ENCODE results near the gene TIMD4.

TIMD4 gene

GRCh38 chr5:156922207-156922792, 40.7 kb downstream of the TIMD4 start:
- DNase-seq (ENCODE audit: low read depth in 4 of 4, low spot score in 1 of 4), result no peak

- DNase-seq (ENCODE audit: low read depth in 4 of 4, low spot score in 1 of 4), result no peak
Observed at GRCh38 chr5:156920861-156921431, 42.1 kb downstream of the TIMD4 start.

- DNase-seq (ENCODE audit: low read depth in 4 of 4, low spot score in 1 of 4), result peak in 3 of 4 experiments; percentile 16 to 64 (median 44)
Observed at GRCh38 chr5:156920042-156920860, 42.8 kb downstream of the TIMD4 start.

- DNase-seq (ENCODE audit: low read depth in 4 of 4, low spot score in 1 of 4), result no peak
Observed at GRCh38 chr5:156918311-156918845, 44.6 kb downstream of the TIMD4 start.

GRCh38 chr5:156914371-156914737, 48.7 kb downstream of the TIMD4 start:
- DNase-seq (ENCODE audit: low read depth in 4 of 4, low spot score in 1 of 4), result no peak

- DNase-seq (ENCODE audit: low read depth in 4 of 4, low spot score in 1 of 4), result no peak
Observed at GRCh38 chr5:156913719-156914370, 49.2 kb downstream of the TIMD4 start.

GRCh38 chr5:156913355-156913718, 49.7 kb downstream of the TIMD4 start:
- DNase-seq (ENCODE audit: low read depth in 4 of 4, low spot score in 1 of 4), result no peak

- DNase-seq (ENCODE audit: low read depth in 4 of 4, low spot score in 1 of 4), result no peak
Observed at GRCh38 chr5:156912869-156913268, 50.2 kb downstream of the TIMD4 start.

GRCh38 chr5:156909180-156909579, 53.8 kb downstream of the TIMD4 start:
- DNase-seq (ENCODE audit: low read depth in 4 of 4, low spot score in 1 of 4), result no peak

- DNase-seq (ENCODE audit: low read depth in 4 of 4, low spot score in 1 of 4), result no peak
Observed at GRCh38 chr5:156907667-156908066, 55.4 kb downstream of the TIMD4 start.

GRCh38 chr5:156906807-156907206, 56.2 kb downstream of the TIMD4 start:
- no peak for DNase-seq (ENCODE audit: low read depth in 4 of 4, low spot score in 1 of 4)

GRCh38 chr5:156896546-156896945, 66.5 kb downstream of the TIMD4 start:
- no peak for DNase-seq (ENCODE audit: low read depth in 4 of 4, low spot score in 1 of 4)

- no peak for DNase-seq (ENCODE audit: low read depth in 4 of 4, low spot score in 1 of 4)
Observed at GRCh38 chr5:156893517-156893916, 69.5 kb downstream of the TIMD4 start.

GRCh38 chr5:156892864-156893263, 70.2 kb downstream of the TIMD4 start:
- DNase-seq (ENCODE audit: low read depth in 4 of 4, low spot score in 1 of 4), result no peak

- no peak for DNase-seq (ENCODE audit: low read depth in 4 of 4, low spot score in 1 of 4)
Observed at GRCh38 chr5:156892223-156892622, 70.8 kb downstream of the TIMD4 start.

GRCh38 chr5:156888520-156888919, 74.5 kb downstream of the TIMD4 start:
- DNase-seq (ENCODE audit: low read depth in 4 of 4, low spot score in 1 of 4), result no peak

GRCh38 chr5:156883316-156883875, 79.6 kb downstream of the TIMD4 start:
- no peak for DNase-seq (ENCODE audit: low read depth in 4 of 4, low spot score in 1 of 4)

GRCh38 chr5:156879665-156880285, 83.3 kb downstream of the TIMD4 start:
- no peak for DNase-seq (ENCODE audit: low read depth in 4 of 4, low spot score in 1 of 4)

- no peak for DNase-seq (ENCODE audit: low read depth in 4 of 4, low spot score in 1 of 4)
Observed at GRCh38 chr5:156871212-156871611, 91.8 kb downstream of the TIMD4 start.

GRCh38 chr5:156870498-156870839, 92.6 kb downstream of the TIMD4 start:
- DNase-seq (ENCODE audit: low read depth in 4 of 4, low spot score in 1 of 4), result no peak

Measured in stimulated activated CD4-positive, alpha-beta T cell treated with anti-CD3 and anti-CD28 coated beads, Interleukin-1b, Interleukin-23, amount 100 ng/mL, for 24 hours (primary cell).